ENCODE data around the gene UGT3A2. TPM values are rescaled to one million over a fixed set of nuclear protein-coding genes. Genes with fewer than 3 reads are reported as not detected.
"Not testable (repeated sequence)": the region's sequence is repeated elsewhere in the genome, so short reads cannot be mapped to it uniquely, and the experiment has no call there.

UGT3A2 gene
- total RNA-seq, 1 donor from 2014 or later, result not detected

DNA sequence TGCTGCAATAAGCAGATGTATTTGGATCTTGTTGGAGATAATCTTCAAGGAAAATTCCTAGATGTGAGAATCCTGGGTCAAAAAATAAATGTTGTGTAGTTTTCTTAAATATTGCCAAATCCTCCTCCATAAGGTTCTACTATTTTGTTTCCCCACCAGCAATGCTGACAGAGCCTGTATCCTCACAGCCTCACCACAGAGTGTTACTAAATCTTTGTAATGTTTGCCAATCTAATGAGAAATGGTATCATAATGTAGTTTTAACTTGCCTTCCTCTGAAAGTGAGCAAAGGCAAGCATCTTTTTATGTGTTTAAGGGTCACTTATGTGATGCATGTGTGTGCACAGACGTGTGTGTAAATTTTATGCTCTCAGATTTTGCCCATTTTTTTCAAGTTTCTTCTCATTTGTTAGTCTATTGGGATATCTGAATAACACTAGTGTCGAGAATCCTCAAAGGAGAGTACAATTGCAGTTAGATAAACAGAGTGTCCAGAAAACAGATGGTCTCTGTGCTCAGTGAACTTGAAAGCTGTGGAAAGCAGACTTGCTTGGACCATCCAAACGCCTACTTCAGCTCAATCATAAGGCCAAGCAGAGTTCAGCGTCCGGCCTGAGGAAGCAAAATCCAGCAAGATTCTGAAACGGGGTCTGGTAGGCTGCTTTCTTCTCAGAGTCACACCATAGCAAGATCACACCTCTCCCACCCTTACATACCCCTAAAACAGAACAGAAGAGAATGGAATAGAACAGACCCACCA is 39.8 kb downstream of the UGT3A2 start:
- Mint-ChIP-seq H3K27me3 (no peaks in the 10 kb centered on the region), H3K9me3 (peaks cover 7% of the 10 kb centered on the region), H3K36me3 (ENCODE audit: low read depth) (no peaks in the 10 kb centered on the region), H3K4me1 (no peaks in the 10 kb centered on the region), H3K27ac (no peak overlapping the region), H3K4me3 (no peak overlapping the region)
- TF ChIP-seq, protein P1, sequence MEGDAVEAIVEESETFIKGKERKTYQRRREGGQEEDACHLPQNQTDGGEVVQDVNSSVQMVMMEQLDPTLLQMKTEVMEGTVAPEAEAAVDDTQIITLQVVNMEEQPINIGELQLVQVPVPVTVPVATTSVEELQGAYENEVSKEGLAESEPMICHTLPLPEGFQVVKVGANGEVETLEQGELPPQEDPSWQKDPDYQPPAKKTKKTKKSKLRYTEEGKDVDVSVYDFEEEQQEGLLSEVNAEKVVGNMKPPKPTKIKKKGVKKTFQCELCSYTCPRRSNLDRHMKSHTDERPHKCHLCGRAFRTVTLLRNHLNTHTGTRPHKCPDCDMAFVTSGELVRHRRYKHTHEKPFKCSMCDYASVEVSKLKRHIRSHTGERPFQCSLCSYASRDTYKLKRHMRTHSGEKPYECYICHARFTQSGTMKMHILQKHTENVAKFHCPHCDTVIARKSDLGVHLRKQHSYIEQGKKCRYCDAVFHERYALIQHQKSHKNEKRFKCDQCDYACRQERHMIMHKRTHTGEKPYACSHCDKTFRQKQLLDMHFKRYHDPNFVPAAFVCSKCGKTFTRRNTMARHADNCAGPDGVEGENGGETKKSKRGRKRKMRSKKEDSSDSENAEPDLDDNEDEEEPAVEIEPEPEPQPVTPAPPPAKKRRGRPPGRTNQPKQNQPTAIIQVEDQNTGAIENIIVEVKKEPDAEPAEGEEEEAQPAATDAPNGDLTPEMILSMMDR (IDR thresholded peaks at IDR 0.05), result no peak
- DNase-seq (no peak), ATAC-seq (ENCODE audit: low read depth) (no peak)
- CTCF ChIA-PET, result no interaction called here
- POLR2A ChIA-PET, result no interaction called here
- intact Hi-C loops (cut with micrococcal nuclease), result no loop called here

DNA sequence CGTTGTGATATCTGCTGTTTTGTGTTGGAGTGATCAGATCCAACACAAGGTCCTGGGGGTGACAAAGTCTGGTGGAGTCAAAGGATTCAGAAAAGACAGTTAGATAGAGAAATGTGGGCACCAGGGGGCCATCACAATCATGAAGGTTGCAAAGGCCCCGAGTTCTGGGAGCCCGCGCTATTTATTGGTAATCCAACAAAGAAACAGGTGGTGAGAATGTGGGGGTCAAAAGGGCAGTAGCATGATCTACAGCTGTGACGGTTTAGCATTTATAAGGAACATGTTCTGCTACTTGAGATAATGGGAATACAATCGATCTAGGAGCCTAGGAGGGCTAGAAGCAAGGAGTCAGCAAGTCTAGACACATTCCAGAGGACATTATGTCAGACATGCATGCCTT is 44.4 kb downstream of the UGT3A2 start:
- CTCF ChIA-PET; H3K9me3 Mint-ChIP-seq; H3K4me1 Mint-ChIP-seq; intact Hi-C loops (cut with micrococcal nuclease); POLR2A ChIA-PET; H3K36me3 Mint-ChIP-seq (ENCODE audit: low read depth); H3K27ac Mint-ChIP-seq; DNase-seq; ATAC-seq (ENCODE audit: low read depth); H3K4me3 Mint-ChIP-seq; H3K27me3 Mint-ChIP-seq: not testable (repeated sequence)

DNA sequence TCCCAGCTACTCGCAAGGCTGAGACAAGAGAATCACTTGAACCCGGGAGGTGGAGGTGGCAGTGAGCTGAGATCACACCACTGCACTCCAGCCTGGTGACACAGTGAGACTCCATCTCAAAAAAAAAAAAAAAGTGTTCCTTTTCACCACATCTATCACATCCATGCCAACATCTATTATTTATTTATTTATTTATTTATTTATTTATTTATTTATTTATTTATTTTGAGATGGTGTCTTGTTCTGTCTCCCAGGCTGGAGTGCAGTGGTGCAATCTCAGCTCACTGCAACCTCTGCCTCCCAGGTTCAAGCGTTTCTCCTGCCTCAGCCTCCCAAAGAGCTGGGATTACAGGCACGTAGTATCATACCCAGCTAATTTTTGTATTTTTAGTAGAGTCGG is 47.1 kb downstream of the UGT3A2 start:
- intact Hi-C loops (cut with micrococcal nuclease); DNase-seq; H3K36me3 Mint-ChIP-seq (ENCODE audit: low read depth); H3K27me3 Mint-ChIP-seq; ATAC-seq (ENCODE audit: low read depth); CTCF ChIA-PET; H3K4me3 Mint-ChIP-seq; POLR2A ChIA-PET; H3K27ac Mint-ChIP-seq; H3K4me1 Mint-ChIP-seq: not testable (repeated sequence)
- H3K9me3 Mint-ChIP-seq, result peaks cover 18% of the 10 kb centered on the region

DNA sequence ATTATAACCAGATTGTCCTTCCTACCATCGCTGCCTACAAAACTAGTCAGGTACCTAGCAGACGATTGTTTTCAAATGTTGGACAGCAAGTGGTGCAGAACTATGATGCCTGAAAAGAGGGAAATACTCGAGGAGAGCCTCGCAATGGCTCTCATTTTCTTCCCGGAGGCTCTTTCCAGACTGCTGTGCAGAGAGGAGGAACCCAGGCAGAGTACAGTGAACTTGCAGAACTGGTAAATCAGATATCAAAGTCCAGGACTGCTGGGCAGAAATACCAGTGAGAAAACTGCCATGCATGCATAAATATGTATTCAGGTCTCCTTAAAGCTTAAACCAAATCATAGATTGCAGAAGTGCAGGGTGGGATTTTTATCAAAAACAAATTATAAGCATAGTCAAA is 49.1 kb downstream of the UGT3A2 start:
- ATAC-seq (ENCODE audit: low read depth) (no peak), DNase-seq (no peak)
- Mint-ChIP-seq H3K4me3 (no peak overlapping the region), H3K36me3 (ENCODE audit: low read depth) (no peaks in the 10 kb centered on the region), H3K4me1 (no peaks in the 10 kb centered on the region), H3K27ac (no peak overlapping the region), H3K27me3 (no peaks in the 10 kb centered on the region), H3K9me3 (peaks cover 27% of the 10 kb centered on the region)
- CTCF ChIA-PET, result no interaction called here
- intact Hi-C loops (cut with micrococcal nuclease), result no loop called here
- POLR2A ChIA-PET, result no interaction called here
- TF ChIP-seq, protein P1 (IDR thresholded peaks at IDR 0.05), result no peak

DNA sequence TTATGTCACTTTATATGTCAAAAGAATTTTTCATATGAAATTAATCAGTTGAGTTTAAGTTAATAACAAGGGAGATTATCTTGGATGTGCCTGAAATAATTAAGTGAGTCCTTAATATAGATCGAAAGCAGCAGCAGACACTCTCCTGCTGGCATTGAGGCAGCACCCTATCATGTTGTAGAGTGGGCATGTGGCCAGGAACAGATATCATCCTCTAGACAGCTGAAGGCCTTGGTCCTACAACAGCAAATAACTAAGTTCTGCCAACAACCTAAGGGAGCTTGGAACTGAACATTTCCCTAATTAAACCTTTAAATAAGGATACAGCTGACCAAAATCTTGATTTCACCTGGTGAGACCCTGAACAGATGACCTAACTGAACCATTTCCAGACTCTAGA is 49.7 kb downstream of the UGT3A2 start:
- Mint-ChIP-seq H3K4me1 (no peaks in the 10 kb centered on the region), H3K27me3 (no peaks in the 10 kb centered on the region), H3K9me3 (peaks cover 32% of the 10 kb centered on the region), H3K27ac (no peak overlapping the region), H3K36me3 (ENCODE audit: low read depth) (no peaks in the 10 kb centered on the region), H3K4me3 (no peak overlapping the region)
- CTCF ChIA-PET, result no interaction called here
- POLR2A ChIA-PET, result no interaction called here
- TF ChIP-seq, protein P1 (IDR thresholded peaks at IDR 0.05), result no peak
- ATAC-seq (ENCODE audit: low read depth), result no peak
- no peak for DNase-seq
- intact Hi-C loops (cut with micrococcal nuclease), result no loop called here

DNA sequence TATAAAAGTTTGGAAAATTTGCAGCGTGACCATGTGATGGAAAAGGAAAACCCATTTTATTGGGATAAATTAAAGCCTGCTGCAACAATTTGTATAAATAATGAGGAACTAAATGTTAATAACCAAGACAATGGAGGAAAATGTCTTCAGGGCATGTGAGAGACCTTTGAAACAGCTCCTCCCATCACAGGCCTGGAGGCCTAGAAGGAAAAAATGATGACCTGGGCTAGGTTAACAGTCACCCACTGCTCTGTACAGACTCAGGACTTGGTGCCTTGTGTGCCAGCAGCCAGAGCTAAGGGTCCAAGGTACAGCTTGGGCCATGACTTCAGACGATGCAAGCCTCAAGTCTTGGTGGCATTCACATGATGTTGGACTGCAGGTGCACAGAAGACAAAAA is 53.5 kb downstream of the UGT3A2 start:
- TF ChIP-seq, protein P1 (IDR thresholded peaks at IDR 0.05), result no peak
- Mint-ChIP-seq H3K9me3 (peaks cover 40% of the 10 kb centered on the region), H3K36me3 (ENCODE audit: low read depth) (no peaks in the 10 kb centered on the region), H3K27ac (no peak overlapping the region), H3K4me3 (no peak overlapping the region), H3K4me1 (no peaks in the 10 kb centered on the region), H3K27me3 (no peaks in the 10 kb centered on the region)
- ChIA-PET POLR2A (no interaction called here), CTCF (no interaction called here)
- ATAC-seq (ENCODE audit: low read depth), result no peak
- intact Hi-C loops (cut with micrococcal nuclease), result no loop called here
- DNase-seq, result no peak
